PC-9 (cell line): ENCODE data around the gene CNTLN. TPM values are rescaled to one million over a fixed set of nuclear protein-coding genes. Genes with fewer than 3 reads are reported as not detected.

Experiments used
- BruUV-seq: library from RNA; stranded (reverse); fragments of 400-500 nt; replicated peaks from 2 replicates; lab custom pipeline; 2021; lab: Mats Ljungman, UMichigan
- CTCF ChIA-PET: fragments of 300-600 bp; sonication (Branson Sonifier 250); formaldehyde crosslinking; loops from one replicate; lab custom pipeline; 2022; ENCODE audit warnings: antibody characterized with exemption; lab: Charles Lee
- POLR2A ChIA-PET: fragments of 300-600 bp; sonication (Branson Sonifier 250); formaldehyde crosslinking; loops from one replicate; lab custom pipeline; 2022; ENCODE audit warnings: antibody characterized with exemption; ENCODE audit not compliant: unreplicated experiment; lab: Charles Lee
- DNase-seq, 2 experiments: peaks; one replicate each; pipeline versions ENCODE4 v3.0.0 to v3.0.0-alpha.2; 2015 to 2022; ENCODE audit warnings: mixed read lengths in 1 of 2
- H2AFZ ChIP-seq: fragments of 200-600 bp; sonication (generic); 2 replicates; pipeline ENCODE4 v1.8.1; 2017; ENCODE audit warnings: antibody characterized with exemption
- H3F3A ChIP-seq: fragments of 200-600 bp; sonication (generic); 2 replicates; pipeline ENCODE4 v1.8.1; 2017; ENCODE audit warnings: antibody characterized with exemption, mild to moderate bottlenecking, low read depth; ENCODE audit not compliant: insufficient read depth
- H3K27ac ChIP-seq: fragments of 200-600 bp; sonication (generic); 2 replicates; pipeline ENCODE4 v1.6.1; 2016; ENCODE audit warnings: mixed run types
- H3K27me3 ChIP-seq: fragments of 200-600 bp; sonication (generic); 2 replicates; pipeline ENCODE4 v1.6.1; 2016; ENCODE audit warnings: low read depth, mixed run types; ENCODE audit not compliant: insufficient read depth
- H3K36me3 ChIP-seq: fragments of 200-600 bp; sonication (generic); 2 replicates; pipeline ENCODE4 v1.6.1; 2016; ENCODE audit warnings: low read depth, mixed run types
- H3K4me1 ChIP-seq: fragments of 200-600 bp; sonication (generic); replicated peaks from 2 replicates; pipeline ENCODE4 v1.6.1; 2016; ENCODE audit warnings: mixed run types; ENCODE audit not compliant: insufficient read depth
- H3K4me2 ChIP-seq: fragments of 200-600 bp; sonication (generic); 2 replicates; pipeline ENCODE4 v1.6.1; 2017; ENCODE audit warnings: mixed run types
- H3K4me3 ChIP-seq: fragments of 200-600 bp; sonication (generic); 2 replicates; pipeline ENCODE4 v1.6.1; 2016; ENCODE audit warnings: mixed run types
- H3K79me2 ChIP-seq: fragments of 200-600 bp; sonication (generic); 2 replicates; pipeline ENCODE4 v1.6.1; 2017; ENCODE audit warnings: low read depth, mixed run types
- H3K9me2 ChIP-seq: fragments of 200-600 bp; sonication (generic); 2 replicates; pipeline ENCODE4 v1.8.1; 2017; ENCODE audit warnings: mild to moderate bottlenecking; ENCODE audit not compliant: insufficient read depth
- H3K9me3 ChIP-seq: fragments of 200-600 bp; sonication (generic); 2 replicates; pipeline ENCODE4 v1.8.1; 2016; ENCODE audit warnings: low read depth; ENCODE audit not compliant: insufficient read depth
- H4K20me1 ChIP-seq: fragments of 200-600 bp; sonication (generic); 2 replicates; pipeline ENCODE4 v1.8.1; 2017; ENCODE audit not compliant: insufficient read depth
- CTCF ChIP-seq: fragments of 200-600 bp; sonication (generic); conservative IDR thresholded peaks from 2 replicates; pipeline ENCODE4 v1.6.1; 2017; ENCODE audit warnings: mixed run types, antibody characterized with exemption, mild to moderate bottlenecking, moderate library complexity
- EZH2 ChIP-seq: fragments of 200-600 bp; sonication (generic); IDR thresholded peaks from 2 replicates; pipeline ENCODE4 v1.8.0; 2017; ENCODE audit warnings: antibody characterized with exemption, low read depth
- intact Hi-C: fragments of 100-400 bp; cut with micrococcal nuclease; formaldehyde crosslinking; loops from one replicate; pipeline ENCODE4 v1.10.0; 2022; ENCODE audit not compliant: unreplicated experiment
- total RNA-seq: library from RNA; stranded (reverse); gene quantifications from 2 replicates; pipeline ENCODE4 v1.2.3, GENCODE V29; 2021

CNTLN gene
- total RNA-seq, 1 experiment from 2014 or later = 3.6 TPM

GRCh38 chr9:17191082-17191481 is 56.2 kb downstream of the CNTLN start:
- H2AFZ ChIP-seq = no peak overlapping the region
- no peak overlapping the region for H3K4me3 ChIP-seq
- intact Hi-C loops = no loop called here
- no peaks in the 10 kb centered on the region for H3K9me3 ChIP-seq
- DNase-seq = no peak
- no peak overlapping the region for H3K27ac ChIP-seq
- no peaks in the 10 kb centered on the region for H3K79me2 ChIP-seq
- no peaks in the 10 kb centered on the region for H3K36me3 ChIP-seq
- no peaks in the 10 kb centered on the region for H3K4me1 ChIP-seq
- TF ChIP-seq CTCF = no peak
- no peak for TF ChIP-seq EZH2
- ChIA-PET POLR2A (no interaction called here), CTCF (no interaction called here)
- H3F3A ChIP-seq = no peaks in the 10 kb centered on the region
- H3K9me2 ChIP-seq = no peaks in the 10 kb centered on the region
- H3K27me3 ChIP-seq = no peaks in the 10 kb centered on the region
- H4K20me1 ChIP-seq = no peaks in the 10 kb centered on the region
- BruUV-seq = no TSS peak
- H3K4me2 ChIP-seq = no peak overlapping the region

- Histone ChIP-seq H3F3A (no peaks in the 10 kb centered on the region), H2AFZ (no peak overlapping the region), H3K27me3 (no peaks in the 10 kb centered on the region), H3K4me1 (no peaks in the 10 kb centered on the region), H3K4me2 (no peak overlapping the region), H3K9me2 (no peaks in the 10 kb centered on the region), H3K9me3 (no peaks in the 10 kb centered on the region), H3K36me3 (no peaks in the 10 kb centered on the region), H3K27ac (no peak overlapping the region), H3K79me2 (no peaks in the 10 kb centered on the region), H3K4me3 (no peak overlapping the region), H4K20me1 (no peaks in the 10 kb centered on the region)
- no peak for TF ChIP-seq CTCF
- no peak for TF ChIP-seq EZH2
- ChIA-PET CTCF (no interaction called here), POLR2A (no interaction called here)
- no TSS peak for BruUV-seq
- intact Hi-C loops = no loop called here
- DNase-seq = no peak
Measured at GRCh38 chr9:17204611-17205152, 69.8 kb downstream of the CNTLN start.

- TF ChIP-seq EZH2 (no peak), CTCF (no peak)
- Histone ChIP-seq H3K4me2 (no peak overlapping the region), H3K4me1 (no peaks in the 10 kb centered on the region), H3K9me3 (no peaks in the 10 kb centered on the region), H3K4me3 (no peak overlapping the region), H3K9me2 (no peaks in the 10 kb centered on the region), H4K20me1 (no peaks in the 10 kb centered on the region), H2AFZ (no peak overlapping the region), H3K36me3 (no peaks in the 10 kb centered on the region), H3F3A (no peaks in the 10 kb centered on the region), H3K79me2 (no peaks in the 10 kb centered on the region), H3K27ac (no peak overlapping the region), H3K27me3 (no peaks in the 10 kb centered on the region)
- ChIA-PET CTCF (no interaction called here), POLR2A (no interaction called here)
- no peak for DNase-seq
- BruUV-seq = no TSS peak
- intact Hi-C loops = no loop called here
Measured at GRCh38 chr9:17216011-17216410, 81.2 kb downstream of the CNTLN start.
